ENCODE results near the gene SLC4A4.

Gene SLC4A4

DNA sequence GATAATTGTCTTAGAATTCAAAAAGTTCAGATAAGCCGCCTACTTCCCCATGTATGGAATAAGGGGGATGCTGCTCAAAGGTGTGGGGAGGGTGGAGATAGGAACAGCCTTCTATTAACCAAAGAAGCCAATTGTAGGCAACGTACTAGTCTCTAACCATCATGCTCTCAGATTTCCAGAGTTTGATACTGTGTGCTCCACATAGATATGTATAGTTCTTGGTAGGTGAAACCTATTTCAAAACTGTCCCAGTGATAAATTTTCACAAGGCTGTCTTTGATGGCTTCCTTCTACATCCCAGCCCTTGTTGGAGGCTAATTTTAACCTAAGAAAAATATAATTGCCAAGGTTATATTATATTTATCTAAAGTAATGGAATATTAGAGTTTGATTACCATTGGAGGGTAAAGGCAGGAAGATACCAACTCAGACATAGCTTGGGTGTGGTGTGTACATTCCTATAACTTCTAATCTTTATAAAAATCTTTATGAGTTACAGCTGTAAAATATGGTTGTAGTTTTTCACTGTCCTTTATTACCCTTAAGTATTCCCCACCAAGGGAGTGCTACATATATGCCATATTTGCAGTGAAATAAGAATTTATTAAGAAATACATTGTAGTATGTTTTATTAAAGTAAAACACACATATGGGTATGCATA lies 87.7 kb downstream of the SLC4A4 start:
- DNase-seq, result no peak

DNA sequence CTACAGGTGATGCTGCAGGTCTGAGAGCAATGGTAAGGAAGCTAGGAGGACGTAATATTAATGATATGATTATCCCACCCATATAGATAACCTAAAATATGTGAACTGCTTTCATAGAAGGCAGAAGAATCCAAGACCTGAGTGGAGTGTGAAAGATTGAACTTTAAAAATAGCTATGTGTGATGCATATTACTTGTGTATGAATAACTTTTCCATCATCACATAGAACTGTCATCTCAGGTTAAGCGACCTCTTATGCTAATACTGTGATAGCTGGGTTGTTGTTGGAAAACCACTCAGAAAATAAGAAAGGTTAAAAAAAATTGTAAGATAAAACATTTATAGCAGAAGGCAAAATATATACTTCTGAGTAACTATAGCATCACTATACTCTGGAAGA lies 90.3 kb downstream of the SLC4A4 start:
- no peak for DNase-seq

DNA sequence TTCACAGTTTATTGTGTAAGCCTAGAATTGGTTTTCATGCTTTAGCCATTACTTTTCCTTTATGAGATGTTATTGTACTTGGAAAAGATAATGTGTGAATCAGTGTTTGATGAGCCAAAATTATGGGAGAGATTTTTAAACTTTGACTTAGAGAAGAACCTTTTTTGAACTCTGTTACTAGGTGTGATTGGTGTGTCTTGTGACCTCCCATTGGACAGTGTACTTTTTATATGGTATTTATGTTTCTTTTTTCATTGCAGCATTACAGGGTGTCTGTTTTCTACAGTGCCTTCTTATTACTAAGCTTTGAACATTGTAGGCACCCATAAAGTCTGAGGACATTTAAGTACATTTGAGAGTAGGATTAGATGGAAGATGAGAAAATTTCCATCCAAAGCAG lies 91.1 kb downstream of the SLC4A4 start:
- DNase-seq, result no peak

DNA sequence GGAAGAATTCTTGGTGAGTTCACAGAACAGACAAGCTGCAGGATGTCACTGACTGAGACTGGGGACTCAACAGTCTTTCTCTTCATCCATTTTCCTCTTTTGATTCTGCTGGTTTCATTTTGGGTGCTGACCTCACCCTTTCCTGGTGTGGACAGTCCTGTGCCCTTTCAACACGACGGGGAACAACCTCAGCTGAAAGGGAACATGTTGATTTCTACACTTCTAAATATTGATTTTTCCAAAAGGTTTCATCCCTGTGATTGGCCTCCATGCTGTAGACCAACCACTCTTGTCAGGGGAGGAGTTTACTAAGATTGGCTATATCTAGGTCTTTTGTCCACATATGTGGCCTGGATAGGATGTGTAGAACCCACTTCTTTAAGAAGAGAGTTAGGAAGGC lies 91.8 kb downstream of the SLC4A4 start:
- no peak for DNase-seq

DNA sequence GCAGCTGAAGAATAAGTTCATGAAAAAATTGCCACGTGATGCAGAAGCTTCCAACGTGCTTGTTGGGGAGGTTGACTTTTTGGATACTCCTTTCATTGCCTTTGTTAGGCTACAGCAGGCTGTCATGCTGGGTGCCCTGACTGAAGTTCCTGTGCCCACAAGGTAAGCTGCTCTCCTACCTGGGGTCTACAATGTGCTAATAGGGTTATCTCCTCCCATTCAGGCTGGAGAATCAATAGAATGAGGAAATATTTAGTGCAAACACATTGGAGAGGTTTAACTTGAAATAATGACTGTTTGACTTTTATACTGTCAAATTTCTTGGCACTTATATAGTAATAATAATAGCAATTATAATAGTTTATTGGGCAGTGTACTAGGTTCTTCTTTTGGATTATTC lies 101.8 kb downstream of the SLC4A4 start:
- no peak for DNase-seq

DNA sequence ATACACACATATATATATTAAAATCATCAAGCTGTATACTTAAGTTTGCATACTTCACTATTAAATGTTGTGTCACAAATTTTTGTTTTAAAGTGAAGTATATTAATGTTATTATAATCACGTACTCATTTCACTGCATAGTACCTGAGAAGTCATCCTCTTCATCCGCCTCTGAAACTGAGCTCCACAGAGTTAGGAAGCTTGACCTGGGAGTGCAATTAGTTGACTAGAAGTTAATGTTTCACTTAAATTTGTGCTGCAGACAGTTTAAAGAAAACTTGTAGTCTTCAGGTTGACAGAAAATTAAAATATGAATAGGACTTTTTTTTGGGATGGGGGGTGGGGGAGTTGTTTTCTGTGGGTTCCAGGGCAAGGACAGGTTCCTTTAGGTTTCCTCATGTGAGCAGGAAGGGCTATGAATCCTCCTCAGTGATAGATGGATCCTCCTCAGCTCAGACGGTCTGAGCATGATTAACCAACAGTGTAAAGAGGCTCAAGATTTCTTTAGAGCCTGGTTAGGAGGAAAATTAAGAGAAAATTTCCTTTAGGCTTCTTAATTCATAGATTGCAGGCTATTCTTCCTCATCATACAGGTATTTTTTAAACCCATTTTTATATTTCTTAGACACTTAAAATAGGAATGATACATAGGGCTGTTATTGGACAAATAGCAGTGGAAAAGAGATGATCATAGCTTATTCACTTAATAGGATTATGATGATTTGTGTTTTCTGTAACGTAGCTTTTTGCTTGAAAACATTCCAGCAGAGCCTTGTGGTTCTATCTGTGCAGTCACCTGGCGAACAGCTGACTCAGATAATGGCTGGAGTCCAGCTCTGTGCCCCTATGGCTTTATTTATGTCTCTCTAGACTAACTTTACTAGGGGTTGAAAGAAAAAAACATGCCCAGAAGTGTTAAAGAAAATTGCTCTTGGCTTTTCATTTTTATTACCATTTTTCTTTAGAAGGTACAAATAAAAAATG lies 102.7 kb downstream of the SLC4A4 start:
- no peak for DNase-seq

DNA sequence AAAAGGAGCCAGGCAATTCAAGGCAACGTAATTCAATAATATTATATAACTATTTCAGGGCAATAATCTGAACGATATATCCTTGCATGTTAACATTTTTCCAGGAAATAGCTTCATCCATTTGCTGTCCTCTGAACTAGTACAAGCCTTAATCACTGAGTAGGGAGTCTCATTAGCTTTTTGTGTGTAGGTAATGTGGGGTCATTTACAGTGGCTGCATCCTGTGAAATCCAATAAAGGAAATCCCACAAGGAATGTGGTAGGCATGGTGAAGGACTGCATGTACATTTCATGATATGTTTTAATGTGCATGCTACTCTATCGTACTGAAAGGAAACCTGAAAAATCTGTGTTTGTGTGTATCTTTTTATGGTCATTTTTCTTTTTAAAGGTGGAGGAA lies 103.5 kb downstream of the SLC4A4 start:
- DNase-seq, result no peak

DNA sequence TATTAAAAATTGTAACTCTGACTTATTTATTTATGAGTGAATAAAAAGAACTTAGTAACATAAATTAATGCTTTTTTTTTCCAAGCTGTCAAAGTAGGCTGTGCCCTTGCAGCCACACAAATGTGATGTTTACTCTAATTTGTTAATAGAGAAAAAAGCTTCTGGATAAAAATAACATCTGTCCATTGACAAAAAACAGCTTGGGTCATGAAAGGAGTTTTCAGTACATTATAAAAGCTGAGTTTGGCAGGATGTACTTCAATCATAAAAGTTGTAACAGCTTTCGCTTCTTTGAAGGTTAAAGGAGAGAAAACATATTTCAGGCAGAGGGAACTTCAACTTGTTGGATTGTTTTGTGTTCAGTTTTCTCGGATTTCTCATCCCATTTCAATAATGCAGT lies 105.6 kb downstream of the SLC4A4 start:
- no peak for DNase-seq

DNA sequence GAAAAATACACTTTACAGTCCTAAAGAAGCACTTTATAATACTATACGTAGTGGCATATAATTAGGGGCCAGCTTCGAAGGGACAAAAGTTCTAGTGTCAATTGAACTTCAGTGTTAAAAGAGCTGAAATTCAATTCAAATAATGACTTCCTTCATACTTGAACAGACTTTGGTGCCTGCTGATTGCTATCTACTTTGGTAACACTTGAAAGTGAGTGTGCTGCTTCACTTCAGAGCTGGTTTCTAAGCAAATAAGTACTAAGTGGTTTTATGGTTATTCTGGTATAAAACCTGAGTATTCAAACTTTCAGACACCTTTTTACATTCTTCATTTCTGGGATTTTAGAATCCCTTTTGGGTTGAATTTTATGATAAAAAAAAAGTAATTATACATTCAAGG lies 107.0 kb downstream of the SLC4A4 start:
- no peak for DNase-seq

DNA sequence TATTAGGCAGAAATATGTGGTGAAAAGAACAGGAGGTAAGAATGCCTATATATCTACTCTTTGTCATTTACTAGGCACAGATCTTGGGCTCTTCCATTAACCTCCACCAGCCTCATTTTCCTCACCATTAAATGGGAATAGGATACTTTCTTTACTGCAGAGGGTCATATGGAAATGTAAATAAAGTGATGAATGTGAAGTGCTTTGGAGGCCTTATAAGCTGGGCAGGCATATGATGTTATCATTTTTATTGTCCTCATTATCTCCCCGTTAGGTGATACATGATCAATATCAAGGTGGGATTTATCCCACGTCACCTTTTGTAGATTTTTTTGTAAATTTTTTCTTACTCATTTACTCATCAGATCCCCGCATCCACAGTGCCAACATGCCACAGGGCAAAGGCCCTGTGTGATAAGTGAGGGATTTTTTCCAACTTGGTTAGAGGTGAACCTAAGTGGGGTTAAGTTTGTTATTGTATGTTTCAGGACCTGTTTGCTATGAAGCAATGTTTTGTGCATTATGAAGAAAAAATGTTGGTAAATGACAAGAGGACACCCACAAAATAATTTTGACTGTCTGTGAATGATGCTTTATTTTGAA lies 107.8 kb downstream of the SLC4A4 start:
- DNase-seq, result no peak

DNA sequence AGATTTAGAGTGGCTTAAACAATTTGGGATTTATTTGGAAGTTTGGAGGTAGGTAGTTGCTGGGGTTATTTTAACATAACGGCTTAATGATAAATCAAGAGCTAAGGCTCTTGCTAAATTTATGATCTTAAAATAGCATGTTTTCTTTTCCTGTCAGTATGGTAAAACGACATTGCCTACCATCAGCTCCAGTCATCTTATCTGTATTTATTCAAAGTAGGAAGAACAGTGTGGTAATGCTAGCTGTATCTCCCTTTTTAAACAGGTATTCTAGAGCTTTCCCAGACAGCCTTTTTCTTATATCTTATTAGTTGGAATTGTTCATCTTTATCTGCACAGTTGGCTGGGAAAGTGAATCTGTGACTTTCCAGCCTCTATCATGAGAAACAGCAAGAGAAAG lies 110.2 kb downstream of the SLC4A4 start:
- no peak for DNase-seq

DNA sequence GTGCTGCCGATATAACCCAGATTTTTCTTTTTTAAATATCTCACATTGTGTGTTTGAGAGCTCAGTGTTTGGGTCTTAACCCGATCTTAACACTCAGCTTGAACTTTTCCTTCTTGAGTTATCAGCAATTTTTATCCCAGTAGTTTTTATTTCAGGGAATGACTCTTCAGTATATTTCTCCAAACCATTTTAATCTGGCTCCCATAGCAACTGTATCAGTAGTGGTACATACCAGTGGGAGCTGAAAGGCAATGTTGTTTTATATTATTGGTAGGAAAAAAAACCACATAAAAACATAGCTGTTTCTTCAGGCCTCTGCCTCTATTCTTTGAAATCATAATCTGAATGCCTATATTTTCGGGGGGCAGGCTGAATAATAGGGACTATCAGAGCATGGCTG lies 111.1 kb downstream of the SLC4A4 start:
- DNase-seq, result no peak

DNA sequence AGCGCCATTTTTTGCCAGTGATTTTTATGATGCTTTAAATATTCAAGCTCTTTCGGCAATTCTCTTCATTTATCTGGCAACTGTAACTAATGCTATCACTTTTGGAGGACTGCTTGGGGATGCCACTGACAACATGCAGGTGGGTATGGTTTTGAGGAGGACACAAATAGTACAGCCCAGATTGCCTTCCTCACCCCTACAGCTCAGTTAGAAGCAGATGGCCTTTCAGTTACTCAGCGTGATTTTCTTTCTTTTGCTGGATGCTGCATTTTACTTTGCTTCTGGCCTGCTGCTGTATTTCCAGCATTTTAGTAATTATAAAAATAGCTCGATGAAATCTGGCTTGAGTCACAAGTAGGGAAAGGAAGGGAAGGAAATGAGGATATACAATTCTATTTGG lies 114.7 kb downstream of the SLC4A4 start:
- DNase-seq, result no peak

DNA sequence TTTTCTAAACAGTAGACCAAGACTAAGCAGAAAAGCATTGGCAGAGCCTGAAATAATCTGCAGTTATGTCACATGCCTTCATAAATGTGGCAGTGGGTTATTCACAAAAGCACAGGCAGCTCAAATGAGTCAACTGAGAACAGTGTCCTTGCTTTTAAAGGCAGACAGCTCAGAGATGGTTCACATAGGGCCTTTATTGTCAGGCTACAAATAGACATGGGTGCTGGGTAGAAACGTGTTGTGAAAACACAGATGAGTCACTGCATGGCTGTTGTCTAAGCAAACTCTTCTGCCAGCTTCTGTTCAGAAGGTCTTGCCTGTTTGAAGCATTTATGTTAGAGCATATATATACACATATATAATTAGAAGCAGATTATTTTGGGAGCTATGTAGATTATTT lies 118.0 kb downstream of the SLC4A4 start:
- no peak for DNase-seq

DNA sequence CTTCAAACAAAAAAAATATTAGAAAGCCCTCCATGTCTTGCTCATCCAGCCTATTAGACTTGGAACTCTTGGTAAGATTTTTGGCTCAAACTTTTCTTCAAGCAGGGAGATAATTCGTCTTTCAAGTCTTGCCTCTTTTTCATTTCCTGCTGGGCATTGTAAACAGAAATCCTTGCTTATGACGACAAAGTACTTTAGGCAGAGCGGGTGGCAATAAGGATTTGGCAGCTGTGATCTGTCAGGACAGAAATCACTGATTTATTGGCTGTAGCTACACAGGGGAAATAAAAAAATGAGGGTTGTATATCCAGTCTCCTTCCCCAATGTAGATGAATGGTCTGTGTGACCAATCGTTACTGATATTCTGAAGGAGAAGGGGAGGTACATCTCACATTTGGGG lies 121.6 kb downstream of the SLC4A4 start:
- DNase-seq, result no peak

DNA sequence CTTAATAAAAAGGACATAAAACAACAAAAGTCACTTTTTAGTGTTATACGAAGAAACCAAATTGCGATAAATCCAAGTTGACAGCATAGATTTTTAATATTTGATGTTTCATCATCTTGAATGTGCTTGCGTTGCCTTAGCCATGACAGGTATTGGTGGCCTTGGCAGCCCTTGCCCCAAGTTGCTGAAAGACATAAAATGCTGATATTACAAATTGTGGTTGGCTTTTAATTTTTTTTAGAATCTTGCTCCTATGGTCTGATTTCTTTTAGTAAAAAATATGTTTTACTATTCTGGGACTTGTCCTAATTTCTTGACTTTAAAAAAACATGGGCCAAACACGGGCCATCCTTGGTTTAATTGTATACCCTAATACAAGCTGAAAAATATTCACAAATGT lies 122.6 kb downstream of the SLC4A4 start:
- DNase-seq, result no peak

DNA sequence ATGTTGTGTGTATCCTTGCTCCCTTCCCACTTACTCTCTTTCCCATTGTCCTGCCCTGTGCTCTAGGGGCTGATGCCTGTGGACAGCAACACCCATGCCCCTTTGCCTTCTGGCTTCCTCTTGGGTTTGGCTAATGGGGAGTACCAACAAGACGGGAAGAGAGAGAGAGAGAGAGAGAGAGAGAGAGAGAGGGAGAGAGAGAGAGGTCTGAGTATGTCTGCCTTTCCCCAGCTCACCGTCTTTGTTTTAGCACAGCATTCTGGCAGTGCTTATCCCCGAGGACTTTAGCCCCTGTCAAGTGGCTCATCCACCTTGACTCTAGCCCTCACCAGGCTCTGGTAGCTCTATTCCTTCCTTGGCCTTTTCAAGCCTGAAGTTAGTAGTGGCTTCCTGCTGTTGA lies 128.0 kb downstream of the SLC4A4 start:
- no peak for DNase-seq

DNA sequence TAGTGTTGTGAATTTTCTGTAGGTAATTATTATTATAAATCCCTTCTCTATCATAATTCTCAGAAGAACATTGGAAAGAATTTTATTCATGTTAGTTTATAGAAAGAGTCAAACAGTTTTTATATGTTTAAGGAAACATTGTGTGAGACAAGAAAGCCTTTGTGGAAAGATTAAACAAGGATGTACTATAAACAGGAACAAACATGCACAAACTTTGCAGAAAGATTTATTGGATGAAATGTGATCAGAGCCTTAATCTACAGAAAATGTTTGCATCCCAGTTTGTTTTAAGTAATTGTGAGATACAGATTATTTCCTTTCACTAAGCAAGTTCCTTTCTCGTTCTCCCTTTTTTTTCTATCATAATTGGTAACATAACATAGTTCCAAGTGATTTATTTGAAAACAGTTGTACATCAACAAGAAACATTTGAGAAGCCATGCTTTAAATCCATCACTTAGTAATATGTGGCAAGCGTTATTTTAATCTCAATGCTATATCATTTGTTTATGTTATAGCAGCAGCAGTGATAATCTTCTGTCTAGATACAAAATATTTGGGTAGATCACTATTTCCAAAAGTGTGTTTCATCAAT lies 129.4 kb downstream of the SLC4A4 start:
- no peak for DNase-seq

DNA sequence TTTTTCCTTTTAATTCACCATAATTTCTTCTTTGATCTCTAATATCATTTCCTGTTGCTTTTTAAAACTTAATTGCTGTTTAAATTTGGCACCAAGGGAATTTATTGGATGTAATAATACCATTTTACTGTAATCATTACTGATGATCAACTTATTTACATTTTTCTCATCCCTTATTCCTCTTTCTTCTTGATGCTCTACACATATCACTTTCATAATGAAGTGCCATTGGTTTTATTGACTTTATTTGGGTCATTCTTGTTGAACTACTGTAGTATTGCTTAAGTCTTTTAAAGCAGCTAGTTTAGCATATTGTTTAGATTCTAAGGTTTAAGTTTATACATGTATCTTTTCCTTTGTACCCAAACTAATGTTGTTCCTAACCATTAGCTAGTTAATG lies 130.7 kb downstream of the SLC4A4 start:
- DNase-seq, result no peak

DNA sequence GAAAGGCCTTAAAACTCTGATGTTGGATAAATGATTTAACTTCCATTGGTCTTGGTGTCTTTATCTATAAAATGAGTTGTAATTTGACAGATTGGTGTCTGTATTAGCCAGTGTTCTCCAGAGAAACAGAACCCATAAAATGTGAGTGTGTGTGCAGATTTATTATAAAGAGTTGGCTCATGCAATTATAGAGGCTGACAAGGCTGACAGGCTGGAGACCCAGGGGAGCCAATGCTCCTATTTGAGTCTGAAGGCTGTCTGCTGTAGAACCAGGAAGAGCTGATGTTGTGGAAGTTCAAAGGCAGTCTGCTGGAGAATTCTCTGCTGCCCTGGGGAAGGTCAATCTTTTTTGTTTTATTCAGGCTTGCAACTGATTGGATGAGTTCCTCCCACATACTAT lies 131.7 kb downstream of the SLC4A4 start:
- no peak for DNase-seq

DNA sequence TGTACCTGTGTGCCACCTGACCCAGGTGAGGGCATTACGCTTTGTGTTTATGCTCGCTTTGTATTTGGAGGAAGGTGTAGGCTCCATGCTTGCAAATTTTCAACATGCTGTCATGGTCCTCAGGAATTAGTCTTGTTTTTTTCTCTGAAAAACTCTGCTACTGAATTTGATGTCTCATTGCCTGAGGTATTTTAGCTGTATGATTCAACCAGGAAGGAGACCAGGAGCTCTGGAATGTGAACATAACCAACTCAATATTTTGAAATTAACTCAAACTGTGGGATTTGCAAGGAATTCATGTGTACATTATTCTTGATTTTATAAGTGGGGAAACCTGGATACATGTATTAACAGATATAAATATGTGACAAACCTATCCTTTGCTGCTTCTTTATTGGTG lies 134.1 kb downstream of the SLC4A4 start:
- DNase-seq, result no peak

DNA sequence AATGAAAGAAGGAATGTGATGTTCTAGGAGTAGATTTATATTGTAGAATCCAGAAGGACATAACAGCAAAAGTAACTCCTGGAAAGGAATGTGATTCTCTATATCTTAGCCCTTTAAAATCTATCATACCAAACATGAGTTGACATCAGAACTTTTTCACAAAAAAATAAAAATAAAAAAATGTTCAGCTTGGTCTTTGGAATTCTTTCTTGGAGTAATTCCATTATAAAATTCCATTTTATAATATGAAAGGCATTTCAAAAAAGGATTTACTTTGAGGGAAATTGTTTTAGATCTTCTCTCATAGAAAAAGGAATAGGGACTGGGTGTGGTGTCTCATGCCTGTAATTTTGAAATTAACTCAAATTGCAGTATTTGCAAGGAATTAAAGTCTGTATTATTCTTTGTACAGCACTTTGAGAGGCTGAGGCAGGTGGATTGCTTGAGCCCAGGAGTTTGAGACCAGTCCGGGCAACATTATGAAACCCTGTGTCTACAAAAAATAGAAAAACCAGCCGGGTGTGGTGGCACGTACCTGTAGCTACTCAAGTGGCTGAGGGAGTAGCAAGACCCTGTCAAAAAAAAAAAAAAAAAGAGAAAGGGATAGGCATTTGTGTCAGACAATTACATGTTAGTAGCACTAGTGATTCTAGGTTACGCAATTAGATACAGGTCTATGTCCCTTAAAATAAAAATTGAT lies 134.9 kb downstream of the SLC4A4 start:
- no peak for DNase-seq

DNA sequence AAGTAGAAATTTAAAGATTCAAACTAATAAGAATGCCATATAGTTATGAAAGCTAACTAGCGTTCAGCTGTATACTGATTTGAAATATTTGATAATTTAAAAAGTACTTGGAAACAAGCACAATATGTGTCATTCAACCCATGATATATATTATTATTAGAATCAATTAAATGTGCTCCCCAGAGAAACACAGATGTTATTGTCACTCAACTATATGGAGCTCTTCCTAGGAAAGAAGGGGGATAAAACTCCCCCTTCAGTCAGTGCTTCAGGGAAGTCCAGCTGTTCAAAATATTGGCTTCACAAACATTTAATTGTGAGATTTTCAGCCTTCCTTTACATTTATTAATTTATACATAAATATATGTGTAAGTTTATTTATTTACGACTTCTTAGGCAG lies 135.9 kb downstream of the SLC4A4 start:
- DNase-seq, result no peak

All from NCI-H1092 (cell line).